Chondrocyte (in vitro differentiated cells): Measurements from ENCODE around the gene DACH1. TPM values are rescaled to one million over a fixed set of nuclear protein-coding genes. Genes with fewer than 3 reads are reported as not detected.

ENCODE experiments used
- DNase-seq: peaks from one replicate; pipeline ENCODE4 v3.0.0; 2021; ENCODE audit warnings: mixed read lengths, low spot score
- H3K27ac Mint-ChIP-seq: one replicate; pipeline ENCODE4 v1.8.0; 2021; ENCODE audit warnings: mild to moderate bottlenecking, moderate library complexity, mixed read lengths; ENCODE audit not compliant: unreplicated experiment
- H3K27me3 Mint-ChIP-seq: 2 replicates; pipeline ENCODE4 v1.8.0; 2021; ENCODE audit warnings: low read depth, mixed read lengths
- H3K36me3 Mint-ChIP-seq: 2 replicates; pipeline ENCODE4 v1.8.0; 2021; ENCODE audit warnings: low read depth, mixed read lengths
- H3K4me1 Mint-ChIP-seq: 2 replicates; pipeline ENCODE4 v1.8.0; 2021; ENCODE audit warnings: low read depth, mild to moderate bottlenecking, mixed read lengths
- H3K4me3 Mint-ChIP-seq: one replicate; pipeline ENCODE4 v1.8.0; 2021; ENCODE audit warnings: mild to moderate bottlenecking, moderate library complexity, mixed read lengths; ENCODE audit not compliant: unreplicated experiment
- H3K9me3 Mint-ChIP-seq: 2 replicates; pipeline ENCODE4 v1.8.0; 2021; ENCODE audit warnings: low read depth, mixed read lengths
- total RNA-seq: library from RNA; stranded (reverse); gene quantifications from 3 replicates; pipeline ENCODE4 v1.2.1, GENCODE V29; 2021
- TF ChIP-seq, protein P1 (sequence below): fragments of 200-600 bp; sonication (generic); IDR thresholded peaks from 2 replicates; pipeline ENCODE4 v1.5.0; 2021; ENCODE audit warnings: antibody characterized with exemption, mild to moderate bottlenecking, moderate library complexity

Gene DACH1
- total RNA-seq, 1 donor from 2014 or later = 0.72 TPM

DNA sequence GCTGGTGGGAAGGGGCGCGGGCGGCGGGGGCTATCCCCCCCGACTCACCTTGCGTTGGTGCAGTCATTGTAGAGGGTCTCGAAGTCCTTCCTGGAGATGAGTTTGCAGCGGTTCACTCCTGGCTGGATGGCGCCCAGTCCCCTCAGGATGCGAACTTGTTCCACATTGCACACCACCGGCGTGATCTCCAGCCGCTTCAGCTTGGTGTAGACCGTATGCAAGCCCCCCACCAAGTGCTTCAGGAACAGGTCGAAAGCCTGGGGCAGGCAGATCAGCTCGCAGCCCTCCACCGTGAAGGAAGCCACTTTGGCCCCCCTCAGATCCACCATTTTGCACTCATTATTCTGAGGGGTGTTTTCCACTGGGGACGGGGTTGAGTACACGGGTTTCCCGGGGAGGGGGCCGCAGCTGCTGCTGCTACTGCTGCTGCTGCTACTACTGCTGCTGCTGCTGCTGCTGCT lies 1.1 kb downstream of the DACH1 start:
- no peak for DNase-seq
- H3K4me3 Mint-ChIP-seq = peak overlapping the region; percentile 88
- TF ChIP-seq, protein P1, sequence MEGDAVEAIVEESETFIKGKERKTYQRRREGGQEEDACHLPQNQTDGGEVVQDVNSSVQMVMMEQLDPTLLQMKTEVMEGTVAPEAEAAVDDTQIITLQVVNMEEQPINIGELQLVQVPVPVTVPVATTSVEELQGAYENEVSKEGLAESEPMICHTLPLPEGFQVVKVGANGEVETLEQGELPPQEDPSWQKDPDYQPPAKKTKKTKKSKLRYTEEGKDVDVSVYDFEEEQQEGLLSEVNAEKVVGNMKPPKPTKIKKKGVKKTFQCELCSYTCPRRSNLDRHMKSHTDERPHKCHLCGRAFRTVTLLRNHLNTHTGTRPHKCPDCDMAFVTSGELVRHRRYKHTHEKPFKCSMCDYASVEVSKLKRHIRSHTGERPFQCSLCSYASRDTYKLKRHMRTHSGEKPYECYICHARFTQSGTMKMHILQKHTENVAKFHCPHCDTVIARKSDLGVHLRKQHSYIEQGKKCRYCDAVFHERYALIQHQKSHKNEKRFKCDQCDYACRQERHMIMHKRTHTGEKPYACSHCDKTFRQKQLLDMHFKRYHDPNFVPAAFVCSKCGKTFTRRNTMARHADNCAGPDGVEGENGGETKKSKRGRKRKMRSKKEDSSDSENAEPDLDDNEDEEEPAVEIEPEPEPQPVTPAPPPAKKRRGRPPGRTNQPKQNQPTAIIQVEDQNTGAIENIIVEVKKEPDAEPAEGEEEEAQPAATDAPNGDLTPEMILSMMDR = no peak
- no peaks in the 10 kb centered on the region for H3K9me3 Mint-ChIP-seq
- H3K27me3 Mint-ChIP-seq = peaks cover 54% of the 10 kb centered on the region
- H3K27ac Mint-ChIP-seq = no peak overlapping the region
- H3K4me1 Mint-ChIP-seq = peaks cover 27% of the 10 kb centered on the region
- no peaks in the 10 kb centered on the region for H3K36me3 Mint-ChIP-seq

DNA sequence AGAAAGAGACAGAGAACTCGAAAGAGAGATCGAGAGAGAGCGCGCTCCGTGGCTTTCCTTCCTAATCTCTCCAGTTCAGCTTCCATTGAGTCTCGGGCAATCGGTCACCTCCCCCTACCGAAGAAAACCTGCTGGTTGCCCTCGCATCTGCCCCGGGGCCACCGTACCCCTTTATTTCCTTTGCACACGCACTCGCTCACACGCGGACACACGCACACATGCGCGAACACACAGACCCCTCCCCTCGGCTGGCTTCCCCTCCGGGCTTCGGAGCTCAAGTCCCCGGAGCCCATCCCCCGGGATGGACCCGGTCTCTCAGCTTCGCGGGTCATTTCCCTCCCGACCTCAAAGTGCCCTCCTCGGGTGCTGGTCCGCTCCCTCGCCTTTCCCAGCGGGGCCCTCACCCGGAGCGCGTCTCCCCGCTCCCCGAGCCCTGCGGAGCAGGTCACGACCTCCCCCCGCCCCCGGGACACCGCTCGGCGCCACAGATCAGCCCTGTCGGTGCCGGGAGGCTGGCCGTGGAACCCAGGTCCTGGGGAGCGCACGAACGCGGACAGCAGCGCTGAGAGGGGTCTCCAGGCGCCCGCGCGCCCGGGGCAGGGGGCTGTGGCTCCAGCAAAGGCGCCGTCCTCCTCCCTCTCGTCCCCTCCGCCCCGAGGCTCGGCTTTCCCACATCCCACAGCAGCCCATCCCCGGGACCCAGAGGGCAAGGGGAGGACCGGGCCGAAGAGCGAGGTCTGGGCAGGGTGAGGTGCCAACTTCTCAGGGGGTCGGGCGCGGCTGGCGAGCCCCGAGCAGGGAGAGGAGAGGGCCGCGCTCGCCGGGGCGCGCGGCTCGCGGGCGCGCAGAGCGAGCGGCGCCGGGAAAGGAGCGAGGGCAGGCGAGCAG lies 1.8 kb downstream of the DACH1 start:
- no peaks in the 10 kb centered on the region for H3K36me3 Mint-ChIP-seq
- peaks cover 27% of the 10 kb centered on the region for H3K4me1 Mint-ChIP-seq
- peaks cover 53% of the 10 kb centered on the region for H3K27me3 Mint-ChIP-seq
- DNase-seq = peak; percentile 88
- H3K4me3 Mint-ChIP-seq = peak overlapping the region; percentile 88
- TF ChIP-seq, protein P1 = no peak
- no peak overlapping the region for H3K27ac Mint-ChIP-seq
- no peaks in the 10 kb centered on the region for H3K9me3 Mint-ChIP-seq

DNA sequence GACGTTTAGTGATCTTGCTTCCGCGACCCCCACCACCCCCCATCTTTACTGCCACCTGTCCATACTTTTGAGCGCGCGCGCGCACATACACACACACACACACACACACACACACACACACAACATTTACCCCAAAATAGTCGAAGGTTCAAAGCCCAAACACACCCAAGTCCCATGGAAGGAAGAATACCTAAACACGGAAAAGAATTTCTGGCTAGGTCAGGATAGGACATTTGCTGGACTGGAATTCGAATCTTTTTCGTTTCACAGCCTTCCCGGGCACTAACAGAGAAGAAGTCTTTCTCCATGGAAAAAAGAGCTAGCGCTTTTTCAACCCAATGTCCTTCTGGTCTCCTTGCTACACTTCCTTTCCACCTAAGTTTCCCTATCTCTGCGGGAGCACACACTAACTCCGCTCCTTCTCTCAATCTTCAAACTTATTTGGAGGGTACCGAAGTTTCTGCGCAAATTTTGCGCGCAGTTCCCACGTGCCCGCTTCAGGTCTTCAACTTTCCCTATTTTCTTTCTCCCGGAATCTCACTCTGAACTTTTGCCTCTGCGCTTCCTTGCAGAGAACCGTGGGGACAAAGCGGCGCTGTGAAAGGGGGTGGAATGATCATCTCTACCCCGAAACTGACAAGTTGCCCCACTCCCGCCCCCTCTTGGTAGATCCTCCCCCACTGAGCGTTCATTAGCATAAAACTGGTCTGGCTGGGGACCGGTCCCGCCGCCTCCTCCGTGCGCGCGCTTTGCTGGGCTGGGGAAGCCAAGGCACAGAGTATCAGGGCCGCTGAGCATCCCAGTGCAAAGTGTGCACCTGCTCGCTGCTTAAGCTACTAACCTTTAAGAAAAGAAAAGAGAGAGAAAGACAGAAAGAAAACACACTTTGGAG lies 2.7 kb downstream of the DACH1 start:
- peaks cover 46% of the 10 kb centered on the region for H3K27me3 Mint-ChIP-seq
- DNase-seq = no peak
- TF ChIP-seq, protein P1 = no peak

DNA sequence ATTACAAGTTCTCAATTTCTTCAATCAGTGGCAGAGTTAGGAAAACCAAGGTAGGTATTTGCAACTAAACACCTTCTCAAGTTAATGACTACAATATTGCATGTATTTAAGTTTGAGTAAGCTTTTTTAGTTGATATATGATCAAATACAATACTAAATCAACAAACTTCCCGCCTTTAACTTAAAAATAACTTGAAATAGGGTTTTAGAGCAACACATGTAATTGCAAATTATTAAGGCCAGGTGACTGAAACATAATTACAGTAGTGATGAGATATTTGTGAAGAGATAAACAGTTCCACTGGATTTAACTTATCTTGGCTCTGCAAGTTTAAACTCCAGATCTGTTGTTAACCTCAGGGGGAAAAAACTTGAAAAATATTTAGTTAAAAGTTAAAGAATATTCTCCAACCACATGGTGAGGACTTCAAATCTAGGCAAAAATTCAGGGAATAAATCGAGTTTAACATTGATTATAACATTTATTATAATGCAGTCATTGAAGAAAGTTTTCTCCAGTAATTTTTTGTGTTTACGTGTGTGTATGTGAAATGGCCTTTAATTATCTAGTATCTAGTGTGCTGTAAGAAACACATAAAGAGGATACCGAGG lies 3.6 kb downstream of the DACH1 start:
- TF ChIP-seq, protein P1 = no peak
- Mint-ChIP-seq H3K27me3 (peaks cover 45% of the 10 kb centered on the region), H3K4me3 (no peak overlapping the region), H3K27ac (no peak overlapping the region), H3K36me3 (no peaks in the 10 kb centered on the region), H3K9me3 (no peaks in the 10 kb centered on the region), H3K4me1 (peaks cover 27% of the 10 kb centered on the region)
- DNase-seq = no peak

More for the DNA sequence above, 2.7 kb downstream of the DACH1 start:
- Mint-ChIP-seq H3K9me3 (no peaks in the 10 kb centered on the region), H3K36me3 (no peaks in the 10 kb centered on the region), H3K27ac (no peak overlapping the region), H3K4me3 (peak overlapping the region; percentile 88), H3K4me1 (peaks cover 27% of the 10 kb centered on the region)

DNA sequence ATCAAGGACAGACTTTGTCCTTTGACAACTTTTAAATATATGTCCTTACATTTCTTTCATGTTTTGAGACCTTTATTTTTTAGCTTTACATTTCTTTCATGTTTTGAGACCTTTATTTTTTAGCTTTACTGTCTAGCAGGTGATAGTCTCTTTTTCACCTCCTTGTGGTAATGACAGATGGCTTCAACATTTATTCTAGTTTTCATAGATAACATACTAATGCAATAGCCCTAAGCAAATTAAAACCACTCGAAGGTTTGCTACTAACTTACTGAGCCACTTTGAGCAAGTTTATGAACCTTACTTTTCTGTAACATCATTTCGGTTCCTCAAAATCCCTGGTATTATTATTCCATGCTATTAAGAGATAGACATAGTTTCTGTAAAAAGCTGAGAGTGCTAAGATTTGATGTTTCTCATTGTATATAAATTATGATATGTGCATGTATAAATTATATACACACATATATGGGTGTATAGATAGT lies 4.5 kb downstream of the DACH1 start:
- H3K27me3 Mint-ChIP-seq = peaks cover 37% of the 10 kb centered on the region
- H3K36me3 Mint-ChIP-seq = no peaks in the 10 kb centered on the region
- H3K9me3 Mint-ChIP-seq = no peaks in the 10 kb centered on the region
- TF ChIP-seq, protein P1 = no peak
- no peak overlapping the region for H3K27ac Mint-ChIP-seq
- H3K4me1 Mint-ChIP-seq = peaks cover 25% of the 10 kb centered on the region
- H3K4me3 Mint-ChIP-seq = no peak overlapping the region
- no peak for DNase-seq
